Mucosa of rectum (tissue), 2 donors: ENCODE results near the gene TMBIM6.
"Not testable (repeated sequence)": the region's sequence is repeated elsewhere in the genome, so short reads cannot be mapped to it uniquely, and the experiment has no call there.

Experiments used
- H3K27ac ChIP-seq, 2 donors: one replicate each; pipeline ENCODE4 v1.7.0; 2013; ENCODE audit warnings: inconsistent platforms in 2 of 2, low read depth in 2 of 2, low read length in 2 of 2
- H3K27me3 ChIP-seq, 2 donors: one replicate each; pipeline ENCODE4 v1.7.0; 2013; ENCODE audit warnings: low read length in 2 of 2; ENCODE audit not compliant: control insufficient read depth in 2 of 2, insufficient read depth in 2 of 2
- H3K36me3 ChIP-seq, 2 donors: one replicate each; pipeline ENCODE4 v1.7.0; 2013; ENCODE audit warnings: low read length in 2 of 2; ENCODE audit not compliant: control insufficient read depth in 2 of 2, insufficient read depth in 2 of 2
- H3K4me1 ChIP-seq, 2 donors: one replicate each; pipeline ENCODE4 v1.7.0; 2013; ENCODE audit warnings: low read length in 2 of 2, mild to moderate bottlenecking in 1 of 2; ENCODE audit not compliant: control insufficient read depth in 2 of 2, insufficient read depth in 2 of 2
- H3K4me3 ChIP-seq, 2 donors: one replicate each; pipeline ENCODE4 v1.7.0; 2013; ENCODE audit warnings: low read length in 2 of 2
- H3K9ac ChIP-seq, 2 donors: one replicate each; pipeline ENCODE4 v1.7.0; 2013; ENCODE audit warnings: low read length in 2 of 2, low read depth in 1 of 2, mild to moderate bottlenecking in 1 of 2
- H3K9me3 ChIP-seq, 2 donors: one replicate each; pipeline ENCODE4 v1.7.0; 2013; ENCODE audit warnings: low read length in 2 of 2; ENCODE audit not compliant: control insufficient read depth in 2 of 2
- donor health status: healthy.
- donor health status: Normal muscosa, but diverticular disease.

Gene TMBIM6

GRCh38 chr12:49728446-49728845, 12.9 kb upstream of the TMBIM6 start:
- Histone ChIP-seq H3K4me1 (no peaks in the 10 kb centered on the region), H3K36me3 (no peaks in the 10 kb centered on the region), H3K4me3 (no peak overlapping the region), H3K27me3 (peaks cover 0 to 2% of the 10 kb centered on the region in 2 donors), H3K9me3 (no peaks in the 10 kb centered on the region), H3K9ac (no peak overlapping the region), H3K27ac (no peak overlapping the region)

GRCh38 chr12:49730050-49730449, 11.3 kb upstream of the TMBIM6 start:
- no peaks in the 10 kb centered on the region for H3K4me1 ChIP-seq

GRCh38 chr12:49730568-49731101, 10.7 kb upstream of the TMBIM6 start:
- H3K9ac ChIP-seq, result no peak overlapping the region
- peaks cover 0 to 2% of the 10 kb centered on the region in 2 donors for H3K27me3 ChIP-seq
- H3K9me3 ChIP-seq, result no peaks in the 10 kb centered on the region

More at GRCh38 chr12:49730050-49730449, 11.3 kb upstream of the TMBIM6 start:
- no peaks in the 10 kb centered on the region for H3K9me3 ChIP-seq
- H3K36me3 ChIP-seq, result no peaks in the 10 kb centered on the region
- H3K4me3 ChIP-seq, result no peak overlapping the region
- peaks cover 0 to 2% of the 10 kb centered on the region in 2 donors for H3K27me3 ChIP-seq
- no peak overlapping the region for H3K9ac ChIP-seq
- H3K27ac ChIP-seq, result no peak overlapping the region

GRCh38 chr12:49733219-49734017, 7.9 kb upstream of the TMBIM6 start:
- no peak overlapping the region for H3K4me3 ChIP-seq
- no peak overlapping the region for H3K27ac ChIP-seq
- no peaks in the 10 kb centered on the region for H3K4me1 ChIP-seq
- H3K36me3 ChIP-seq, result no peaks in the 10 kb centered on the region
- no peak overlapping the region for H3K9ac ChIP-seq
- H3K27me3 ChIP-seq, result peaks cover 0 to 2% of the 10 kb centered on the region in 2 donors
- H3K9me3 ChIP-seq, result no peaks in the 10 kb centered on the region

More at GRCh38 chr12:49730568-49731101, 10.7 kb upstream of the TMBIM6 start:
- H3K4me1 ChIP-seq, result no peaks in the 10 kb centered on the region
- H3K27ac ChIP-seq, result no peak overlapping the region
- H3K36me3 ChIP-seq, result no peaks in the 10 kb centered on the region
- no peak overlapping the region for H3K4me3 ChIP-seq

GRCh38 chr12:49734900-49735299, 6.5 kb upstream of the TMBIM6 start:
- not testable (repeated sequence) for H3K27ac ChIP-seq, H3K4me3 ChIP-seq, H3K9me3 ChIP-seq, H3K4me1 ChIP-seq, H3K36me3 ChIP-seq, H3K9ac ChIP-seq, H3K27me3 ChIP-seq

GRCh38 chr12:49738721-49739120, 2.6 kb upstream of the TMBIM6 start:
- not testable (repeated sequence) for H3K36me3 ChIP-seq, H3K9ac ChIP-seq, H3K27me3 ChIP-seq, H3K9me3 ChIP-seq, H3K4me3 ChIP-seq, H3K27ac ChIP-seq
- peaks cover 11 to 14% of the 10 kb centered on the region in 2 donors for H3K4me1 ChIP-seq

- H3K27me3 ChIP-seq, H3K4me3 ChIP-seq, H3K9ac ChIP-seq, H3K27ac ChIP-seq, H3K36me3 ChIP-seq, H3K9me3 ChIP-seq: not testable (repeated sequence)
- peaks cover 16% of the 10 kb centered on the region in 2 donors for H3K4me1 ChIP-seq
These were observed 1.1 kb upstream of the TMBIM6 start for GRCh38 chr12:49740277-49740676.

GRCh38 chr12:49741882-49742620, 694 bp downstream of the TMBIM6 start:
- Histone ChIP-seq H3K4me1 (peaks cover 16% of the 10 kb centered on the region in 2 donors), H3K9me3 (no peaks in the 10 kb centered on the region), H3K36me3 (no peaks in the 10 kb centered on the region), H3K4me3 (peak overlapping the region; percentile 88 to 100), H3K27me3 (no peaks in the 10 kb centered on the region), H3K27ac (peak overlapping the region; percentile 98 to 100), H3K9ac (peak overlapping the region; percentile 91 to 100)

- Histone ChIP-seq H3K9me3 (no peaks in the 10 kb centered on the region), H3K27ac (no peak overlapping the region), H3K4me1 (peaks cover 16 to 19% of the 10 kb centered on the region in 2 donors), H3K9ac (no peak overlapping the region), H3K36me3 (peaks cover 0 to 5% of the 10 kb centered on the region in 2 donors), H3K4me3 (no peak overlapping the region), H3K27me3 (no peaks in the 10 kb centered on the region)
These were observed 3.1 kb downstream of the TMBIM6 start for GRCh38 chr12:49744363-49744885.

- Histone ChIP-seq H3K27ac (no peak overlapping the region), H3K27me3 (no peaks in the 10 kb centered on the region), H3K9me3 (no peaks in the 10 kb centered on the region), H3K9ac (no peak overlapping the region), H3K4me3 (no peak overlapping the region), H3K4me1 (peaks cover 16 to 21% of the 10 kb centered on the region in 2 donors), H3K36me3 (peaks cover 9 to 14% of the 10 kb centered on the region in 2 donors)
These were observed 6.9 kb downstream of the TMBIM6 start for GRCh38 chr12:49748306-49748705.
